GM21737 (cell line): ENCODE data around the gene DIP2A.
"Not testable (repeated sequence)": the region's sequence is repeated elsewhere in the genome, so short reads cannot be mapped to it uniquely, and the experiment has no call there.

Experiments used
- ATAC-seq: cut with Tn5 transposase; IDR thresholded peaks from one replicate; pipeline ENCODE4 v1.9.1; 2021; ENCODE audit warnings: mild to moderate bottlenecking, moderate library complexity; ENCODE audit not compliant: unreplicated experiment

Gene DIP2A

GRCh38 chr21:46516068-46516467 is 57.4 kb downstream of the DIP2A start:
- no peak for ATAC-seq

GRCh38 chr21:46517361-46517760 is 58.7 kb downstream of the DIP2A start:
- no peak for ATAC-seq

- ATAC-seq, result no peak
Measured at GRCh38 chr21:46518983-46519583, 60.4 kb downstream of the DIP2A start.

GRCh38 chr21:46527393-46527792 is 68.7 kb downstream of the DIP2A start:
- not testable (repeated sequence) for ATAC-seq

GRCh38 chr21:46527801-46528200 is 69.1 kb downstream of the DIP2A start:
- ATAC-seq, result no peak

GRCh38 chr21:46532080-46532479 is 73.4 kb downstream of the DIP2A start:
- ATAC-seq, result no peak

GRCh38 chr21:46537026-46537425 is 78.3 kb downstream of the DIP2A start:
- ATAC-seq, result no peak

- no peak for ATAC-seq
Measured at GRCh38 chr21:46538262-46538661, 79.6 kb downstream of the DIP2A start.

GRCh38 chr21:46538851-46539666 is 80.4 kb downstream of the DIP2A start:
- no peak for ATAC-seq

- ATAC-seq, result no peak
Measured at GRCh38 chr21:46540087-46540710, 81.5 kb downstream of the DIP2A start.

- no peak for ATAC-seq
Measured at GRCh38 chr21:46542588-46543124, 84.0 kb downstream of the DIP2A start.

GRCh38 chr21:46543306-46543705 is 84.6 kb downstream of the DIP2A start:
- no peak for ATAC-seq

GRCh38 chr21:46544003-46544402 is 85.3 kb downstream of the DIP2A start:
- no peak for ATAC-seq

- ATAC-seq, result no peak
Measured at GRCh38 chr21:46544824-46545223, 86.1 kb downstream of the DIP2A start.

- ATAC-seq, result no peak
Measured at GRCh38 chr21:46545363-46545762, 86.7 kb downstream of the DIP2A start.

GRCh38 chr21:46545911-46546310 is 87.2 kb downstream of the DIP2A start:
- no peak for ATAC-seq

- no peak for ATAC-seq
Measured at GRCh38 chr21:46546799-46547198, 88.1 kb downstream of the DIP2A start.

- ATAC-seq, result no peak
Measured at GRCh38 chr21:46549650-46550049, 91.0 kb downstream of the DIP2A start.

GRCh38 chr21:46550116-46550941 is 91.6 kb downstream of the DIP2A start:
- ATAC-seq, result no peak

- ATAC-seq, result no peak
Measured at GRCh38 chr21:46551636-46552241, 93.0 kb downstream of the DIP2A start.
